ACC112 (cell line): Measurements from ENCODE around the gene DHX38.
A peak's percentile ranks its signal among the peaks of the same experiment; 100 is the strongest.

Experiments used
- H2AFZ ChIP-seq: fragments of 200-600 bp; sonication (generic); one replicate; pipeline ENCODE4 v1.6.0; 2017; ENCODE audit warnings: antibody characterized with exemption, low read length; ENCODE audit not compliant: unreplicated experiment
- H3K27ac ChIP-seq: fragments of 200-600 bp; sonication (generic); 2 replicates; pipeline ENCODE4 v1.5.1; 2014; ENCODE audit warnings: low read depth, mild to moderate bottlenecking, antibody characterized with exemption, low read length, moderate library complexity
- H3K27me3 ChIP-seq: fragments of 200-600 bp; sonication (generic); 2 replicates; pipeline ENCODE4 v1.6.1; 2014; ENCODE audit warnings: mild to moderate bottlenecking, antibody characterized with exemption, low read length, moderate library complexity, mixed read lengths; ENCODE audit not compliant: insufficient read depth
- H3K36me3 ChIP-seq: fragments of 200-600 bp; sonication (generic); 2 replicates; pipeline ENCODE4 v1.6.1; 2016; ENCODE audit warnings: mild to moderate bottlenecking, antibody characterized with exemption, low read length, moderate library complexity, mixed read lengths; ENCODE audit not compliant: insufficient read depth
- H3K4me1 ChIP-seq: fragments of 200-600 bp; sonication (generic); one replicate; pipeline ENCODE4 v1.6.1; 2016; ENCODE audit warnings: low read length, mixed read lengths; ENCODE audit not compliant: insufficient read depth, unreplicated experiment, control insufficient read depth
- H3K4me3 ChIP-seq: fragments of 200-600 bp; sonication (generic); 2 replicates; pipeline ENCODE4 v1.5.1; 2014; ENCODE audit warnings: mild to moderate bottlenecking, low read depth, low read length
- H3K79me2 ChIP-seq: fragments of 200-600 bp; sonication (generic); one replicate; pipeline ENCODE4 v1.6.0; 2016; ENCODE audit warnings: low read length; ENCODE audit not compliant: control insufficient read depth, unreplicated experiment, insufficient read depth

DHX38 gene

DNA sequence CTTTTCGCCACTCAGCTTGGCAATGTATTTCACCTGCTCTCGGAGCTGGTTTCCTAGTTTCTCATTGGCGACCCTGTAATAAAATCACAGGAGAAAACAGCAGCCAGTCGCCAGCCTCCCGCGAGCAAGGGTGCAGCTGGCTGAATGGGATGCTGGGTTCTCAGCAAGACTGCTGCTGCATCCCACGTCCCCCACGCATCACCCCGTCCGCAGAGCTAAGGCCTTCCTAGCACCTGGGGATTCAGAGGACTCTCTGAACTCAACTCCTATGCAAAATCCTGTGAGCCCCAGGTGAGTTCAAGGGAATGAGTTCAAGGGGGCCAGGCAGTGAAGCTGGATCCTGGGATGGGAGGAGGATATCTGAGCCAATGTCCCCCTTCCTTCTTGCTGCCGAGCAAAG, 29.3 kb downstream of the DHX38 start:
- Histone ChIP-seq H3K79me2 (no peaks in the 10 kb centered on the region), H3K27ac (no peak overlapping the region), H3K4me1 (no peaks in the 10 kb centered on the region), H2AFZ (no peak overlapping the region), H3K27me3 (no peaks in the 10 kb centered on the region), H3K4me3 (no peak overlapping the region), H3K36me3 (no peaks in the 10 kb centered on the region)

DNA sequence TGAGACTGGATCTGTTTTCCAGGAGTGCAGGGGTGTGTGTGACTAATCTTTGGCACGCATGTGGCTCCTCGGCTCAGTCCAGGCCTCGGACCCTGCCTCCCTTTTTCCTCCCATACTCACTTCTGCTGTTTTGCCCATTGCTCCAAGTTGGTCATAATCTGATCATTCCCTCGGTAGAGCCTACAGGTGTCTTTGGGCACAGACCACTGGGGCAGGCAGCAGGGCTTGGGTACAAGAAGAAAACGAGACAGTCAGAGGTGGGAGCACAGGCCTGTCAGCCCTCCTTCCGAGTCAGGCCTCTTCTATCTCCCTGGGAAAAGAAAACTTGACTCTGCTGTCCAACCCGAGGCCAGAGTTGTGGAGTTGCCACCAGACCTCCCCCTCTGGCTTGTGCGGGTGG, 29.8 kb downstream of the DHX38 start:
- H3K79me2 ChIP-seq: no peaks in the 10 kb centered on the region
- H3K27me3 ChIP-seq: no peaks in the 10 kb centered on the region
- no peak overlapping the region for H3K4me3 ChIP-seq
- H3K36me3 ChIP-seq: no peaks in the 10 kb centered on the region
- no peak overlapping the region for H2AFZ ChIP-seq
- no peak overlapping the region for H3K27ac ChIP-seq
- no peaks in the 10 kb centered on the region for H3K4me1 ChIP-seq

DNA sequence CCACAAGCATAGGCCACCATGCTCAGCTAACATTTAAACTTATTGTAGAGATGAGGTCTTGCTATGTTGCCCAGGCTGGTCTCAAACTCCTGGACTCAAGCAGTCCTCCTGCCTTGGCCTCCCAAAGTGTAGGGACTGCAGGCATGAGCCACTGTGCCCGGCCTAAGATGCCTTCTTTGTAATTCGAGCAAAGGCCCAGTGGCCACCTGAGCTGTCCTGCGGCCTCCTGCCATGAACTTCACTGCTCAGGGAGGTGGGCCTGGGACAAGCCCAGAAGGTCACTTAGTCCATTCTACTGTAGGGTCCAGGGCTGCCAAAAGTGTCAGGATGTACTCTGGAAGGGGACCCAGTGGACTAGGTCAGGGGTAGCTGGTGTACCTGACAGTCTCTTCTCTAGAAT, 30.5 kb downstream of the DHX38 start:
- Histone ChIP-seq H2AFZ (no peak overlapping the region), H3K36me3 (no peaks in the 10 kb centered on the region), H3K79me2 (no peaks in the 10 kb centered on the region), H3K4me1 (no peaks in the 10 kb centered on the region), H3K4me3 (no peak overlapping the region), H3K27ac (no peak overlapping the region), H3K27me3 (no peaks in the 10 kb centered on the region)

DNA sequence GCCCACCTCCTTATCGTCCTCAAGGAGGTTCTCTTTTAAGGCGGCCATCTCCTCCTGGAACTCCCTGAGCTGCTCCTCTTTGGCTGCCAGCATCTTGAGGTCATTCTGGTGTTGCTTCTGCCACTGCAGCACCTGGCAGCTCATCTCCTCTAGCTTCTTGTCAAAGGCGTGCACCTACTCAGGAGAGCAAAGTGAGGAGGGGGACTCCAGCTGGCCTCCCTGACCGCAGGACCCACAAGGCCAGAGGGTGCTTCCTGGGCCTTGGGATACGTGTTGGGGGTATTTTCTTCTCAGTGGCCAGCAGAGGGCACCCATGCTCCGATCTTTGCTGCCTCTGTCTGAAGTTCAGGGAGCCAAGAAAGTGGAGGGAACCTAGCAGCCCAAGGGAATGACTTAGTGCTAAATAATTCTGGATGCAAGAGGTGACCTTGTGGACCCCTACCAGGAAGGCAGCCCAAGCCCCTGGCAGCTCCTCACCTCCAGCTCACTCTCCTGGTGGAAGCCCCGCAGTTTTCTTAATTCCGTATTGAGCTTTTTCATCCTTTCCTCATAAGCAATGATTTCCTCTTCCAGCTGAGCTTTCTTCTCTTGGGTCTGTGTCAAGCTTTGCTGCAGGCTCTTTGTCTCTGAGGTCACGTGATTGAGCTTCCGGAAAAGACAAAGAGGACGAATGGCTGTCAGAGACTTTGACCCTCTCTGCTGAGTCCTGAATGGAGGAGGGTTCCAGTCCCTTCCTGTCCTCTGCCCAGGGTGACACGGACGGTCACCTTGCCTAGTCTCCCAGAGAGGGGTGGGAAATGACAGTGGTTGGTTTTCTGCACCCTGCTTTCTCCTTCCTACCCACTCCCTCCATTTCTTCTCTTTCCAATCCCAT, 31.4 kb downstream of the DHX38 start:
- Histone ChIP-seq H3K27me3 (no peaks in the 10 kb centered on the region), H3K36me3 (no peaks in the 10 kb centered on the region), H3K27ac (no peak overlapping the region), H2AFZ (peak overlapping the region; percentile 17), H3K4me1 (no peaks in the 10 kb centered on the region), H3K79me2 (no peaks in the 10 kb centered on the region), H3K4me3 (no peak overlapping the region)

DNA sequence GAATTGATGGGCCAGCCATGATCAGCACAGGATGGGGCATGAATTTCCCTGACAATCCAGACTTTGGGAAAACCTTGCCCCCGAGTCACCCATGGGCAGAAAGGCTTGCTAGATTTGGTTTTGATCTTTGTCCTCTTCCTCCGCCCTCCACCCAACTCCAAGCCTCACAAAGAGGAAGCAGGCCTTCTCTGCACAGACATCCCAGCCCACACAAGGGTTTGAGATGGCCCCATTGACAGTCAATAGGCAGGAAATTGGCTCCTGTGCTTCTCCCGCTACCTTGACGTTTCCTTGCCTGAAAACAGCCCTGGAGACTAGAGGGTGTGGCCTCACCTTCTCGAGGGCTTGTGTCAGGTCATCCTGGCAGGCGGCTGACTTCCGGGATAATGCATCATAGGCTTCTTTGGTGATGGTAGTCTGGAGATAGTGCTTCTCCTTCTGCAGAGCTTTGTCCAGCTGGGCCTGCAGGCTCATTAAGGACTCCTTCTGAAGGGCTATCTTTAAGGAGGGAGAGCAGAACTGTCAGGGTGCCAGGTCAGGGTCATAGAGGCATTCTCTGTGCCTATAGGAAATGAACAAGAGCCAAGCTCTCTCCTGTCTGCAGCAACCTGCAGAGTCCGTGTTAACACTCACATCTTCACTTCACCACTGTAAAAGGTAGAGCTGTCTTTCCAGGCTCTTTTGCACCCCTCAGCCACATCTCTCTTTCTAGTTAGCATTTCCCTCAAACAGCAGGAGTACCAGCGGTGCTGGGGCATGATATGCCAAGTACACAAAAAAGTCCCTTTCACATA, 32.2 kb downstream of the DHX38 start:
- H3K27ac ChIP-seq: no peak overlapping the region
- H3K27me3 ChIP-seq: no peaks in the 10 kb centered on the region; the same call in 1 of the 2 replicates
- no peaks in the 10 kb centered on the region for H3K36me3 ChIP-seq
- H3K4me1 ChIP-seq: no peaks in the 10 kb centered on the region
- H3K4me3 ChIP-seq: no peak overlapping the region
- H3K79me2 ChIP-seq: no peaks in the 10 kb centered on the region
- H2AFZ ChIP-seq: no peak overlapping the region

DNA sequence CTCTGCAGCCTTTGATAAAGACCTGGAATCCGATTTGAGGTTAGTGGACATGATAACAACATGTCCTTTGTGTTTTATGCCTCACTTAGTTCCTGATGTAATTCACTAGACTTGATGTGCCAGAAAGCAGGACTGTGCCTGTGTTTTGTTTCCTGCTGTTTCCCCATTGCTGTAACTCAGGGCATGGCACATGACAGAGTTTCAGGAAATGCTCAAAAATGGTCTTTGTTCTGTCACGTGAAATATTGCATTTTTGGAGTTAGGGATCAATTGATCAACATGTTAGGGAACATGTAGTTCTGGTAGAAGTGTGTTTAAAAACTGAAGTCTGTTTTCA, 32.8 kb downstream of the DHX38 start:
- Histone ChIP-seq H2AFZ (no peak overlapping the region), H3K4me1 (no peaks in the 10 kb centered on the region), H3K27ac (no peak overlapping the region), H3K79me2 (no peaks in the 10 kb centered on the region), H3K4me3 (no peak overlapping the region), H3K27me3 (no peaks in the 10 kb centered on the region; the same call in 1 of the 2 replicates), H3K36me3 (no peaks in the 10 kb centered on the region)

DNA sequence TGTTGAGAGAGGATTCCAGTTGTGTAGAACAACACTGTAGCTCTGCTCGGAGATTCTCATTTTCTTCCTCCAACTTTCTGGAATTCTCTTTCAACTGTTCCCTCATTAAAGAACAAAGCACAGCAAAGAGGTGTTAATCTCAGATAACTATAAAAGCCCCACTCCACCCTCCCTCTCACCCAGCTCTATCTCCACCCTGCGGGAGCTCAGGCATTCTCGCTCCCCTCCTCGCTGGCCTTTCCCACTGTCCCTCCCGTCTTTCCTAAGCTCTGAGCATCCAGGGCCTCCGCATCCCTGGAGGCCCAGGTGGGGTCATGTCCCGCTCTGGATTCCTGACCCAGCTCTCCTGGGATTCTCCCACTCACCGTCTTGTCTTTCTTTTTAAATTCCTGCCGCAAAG, 35.1 kb downstream of the DHX38 start:
- H3K79me2 ChIP-seq: no peaks in the 10 kb centered on the region
- H3K4me3 ChIP-seq: no peak overlapping the region
- no peaks in the 10 kb centered on the region for H3K4me1 ChIP-seq
- no peaks in the 10 kb centered on the region; the same call in 1 of the 2 replicates for H3K27me3 ChIP-seq
- no peak overlapping the region for H2AFZ ChIP-seq
- H3K36me3 ChIP-seq: no peaks in the 10 kb centered on the region
- no peak overlapping the region for H3K27ac ChIP-seq

DNA sequence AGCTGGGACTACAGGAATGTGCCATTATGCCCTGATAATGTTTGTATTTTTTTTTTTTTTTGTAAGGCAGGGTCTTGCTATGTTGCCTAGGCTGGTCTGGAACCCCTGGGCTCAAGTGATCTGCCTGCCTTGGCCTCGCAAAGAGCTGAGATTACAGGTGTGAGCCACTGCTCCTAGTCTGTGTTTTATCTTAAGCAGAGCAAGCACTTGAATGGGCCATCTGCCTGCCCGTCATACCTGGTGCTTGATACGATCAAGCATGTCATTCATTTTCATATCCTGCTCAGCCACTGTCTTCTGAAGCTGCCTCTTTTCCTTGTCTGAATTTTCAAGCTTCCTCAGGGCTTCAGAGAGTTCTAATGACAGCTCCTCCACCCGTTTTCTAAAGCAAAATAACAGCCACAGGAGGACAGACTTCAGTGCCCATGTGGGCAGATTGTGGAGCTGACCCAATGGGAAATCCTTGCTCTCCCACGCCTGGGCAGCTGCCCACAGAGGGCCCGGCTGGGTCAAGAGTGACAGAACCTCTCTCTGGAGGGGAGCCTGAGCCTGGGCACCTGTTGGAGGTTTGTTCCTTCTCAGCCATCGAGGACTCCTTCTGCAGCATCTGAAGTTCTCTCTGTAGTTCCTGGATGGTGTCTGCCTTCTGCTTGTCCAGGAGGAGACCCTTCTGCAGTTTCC, 36.5 kb downstream of the DHX38 start:
- H3K79me2 ChIP-seq: no peaks in the 10 kb centered on the region
- no peak overlapping the region for H3K4me3 ChIP-seq
- no peak overlapping the region for H2AFZ ChIP-seq
- H3K4me1 ChIP-seq: no peaks in the 10 kb centered on the region
- no peaks in the 10 kb centered on the region; the same call in 1 of the 2 replicates for H3K27me3 ChIP-seq
- no peak overlapping the region for H3K27ac ChIP-seq
- no peaks in the 10 kb centered on the region for H3K36me3 ChIP-seq

DNA sequence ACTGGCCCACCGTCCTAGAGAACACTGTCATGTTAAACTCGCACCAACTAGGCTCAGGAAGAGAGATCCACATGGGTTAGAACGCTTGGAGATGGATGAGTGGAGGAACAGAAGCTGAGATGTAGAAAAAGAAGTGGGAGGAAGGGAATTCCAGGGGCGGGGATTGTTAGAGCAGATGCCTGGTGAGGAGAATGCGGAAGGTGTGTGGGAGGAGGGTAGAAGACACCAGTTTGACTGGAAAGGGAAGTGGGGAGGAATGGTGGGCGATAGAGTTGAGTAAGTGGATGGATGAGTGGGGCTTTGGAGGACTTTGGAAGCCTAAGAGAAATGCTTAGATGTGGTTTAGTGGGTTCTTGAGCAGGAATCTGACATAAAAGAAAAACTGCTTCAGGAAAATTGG, 37.4 kb downstream of the DHX38 start:
- no peaks in the 10 kb centered on the region for H3K79me2 ChIP-seq
- no peaks in the 10 kb centered on the region; the same call in 1 of the 2 replicates for H3K27me3 ChIP-seq

DNA sequence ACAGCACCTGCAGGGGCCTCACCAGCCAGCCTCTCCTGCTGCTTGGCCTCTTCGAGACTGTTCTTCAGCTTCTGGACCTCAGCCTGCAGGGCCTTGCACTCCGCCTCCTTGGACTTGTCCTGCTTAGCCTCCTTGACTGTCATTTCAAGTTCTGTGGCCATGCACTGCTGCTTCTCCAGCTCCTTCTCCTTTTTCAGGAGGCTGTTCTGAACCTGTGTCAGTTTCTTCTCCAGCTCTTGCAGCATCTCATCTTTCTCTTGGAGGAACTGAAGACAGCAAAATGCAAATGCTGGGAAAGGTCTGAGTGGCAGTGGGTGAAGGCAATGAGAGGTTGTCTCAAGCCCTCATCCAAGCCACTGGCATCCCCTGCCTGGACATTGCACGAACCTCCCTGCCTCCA, 39.1 kb downstream of the DHX38 start:
- no peaks in the 10 kb centered on the region for H3K79me2 ChIP-seq
- no peak overlapping the region for H3K27ac ChIP-seq
- no peaks in the 10 kb centered on the region for H3K4me1 ChIP-seq
- H3K4me3 ChIP-seq: no peak overlapping the region
- H3K36me3 ChIP-seq: no peaks in the 10 kb centered on the region
- H2AFZ ChIP-seq: no peak overlapping the region
- H3K27me3 ChIP-seq: no peaks in the 10 kb centered on the region; the same call in 1 of the 2 replicates

More for the DNA sequence above, 37.4 kb downstream of the DHX38 start:
- Histone ChIP-seq H3K27ac (no peak overlapping the region), H3K36me3 (no peaks in the 10 kb centered on the region), H2AFZ (no peak overlapping the region), H3K4me1 (no peaks in the 10 kb centered on the region), H3K4me3 (no peak overlapping the region)
